ENCODE results near the gene GLP1R. TPM values are rescaled to one million over a fixed set of nuclear protein-coding genes. Genes with fewer than 3 reads are reported as not detected.

GLP1R gene
- total and polyA plus RNA-seq, 2 of the 4 experiments (the other 2 are of a cell fraction): not detected

GRCh38 chr6:39020136-39020535 is 28.4 kb upstream of the GLP1R start:
- H3K27me3 ChIP-seq (ENCODE audit: control insufficient read depth, insufficient read depth, low read length): no peaks in the 10 kb centered on the region
- ATAC-seq (ENCODE audit: low read depth) (no peak), DNase-seq (no peak)
- TF ChIP-seq MXI1 (IDR thresholded peaks at IDR 0.05; ENCODE audit: borderline replicate concordance, low read depth, low read length) (no peak), ELK1 (IDR thresholded peaks at IDR 0.05; ENCODE audit: borderline replicate concordance, low read depth, low read length) (no peak), POLR2A (IDR thresholded peaks at IDR 0.05; ENCODE audit: low read depth, low read length) (no peak), CHD1 (IDR thresholded peaks at IDR 0.05; ENCODE audit: low read depth, low read length) (no peak), CEBPB (IDR thresholded peaks at IDR 0.05; ENCODE audit: low read depth, low read length) (no peak), NFE2L2 (IDR thresholded peaks at IDR 0.05; ENCODE audit: low read depth, low read length) (no peak), RAD21 (IDR thresholded peaks at IDR 0.05; ENCODE audit: low read length) (no peak), USF2 (IDR thresholded peaks at IDR 0.05; ENCODE audit: low read depth, low read length) (no peak), SMC3 (IDR thresholded peaks at IDR 0.05; ENCODE audit: low read depth, low read length) (no peak), RFX5 (IDR thresholded peaks at IDR 0.05; ENCODE audit: low read depth, low read length) (no peak), MAZ (IDR thresholded peaks at IDR 0.05; ENCODE audit: borderline replicate concordance, low read depth, low read length) (no peak), BHLHE40 (IDR thresholded peaks at IDR 0.05; ENCODE audit: low read depth, low read length) (no peak), MAFK (IDR thresholded peaks at IDR 0.05; ENCODE audit: low read depth, low read length) (no peak), RCOR1 (IDR thresholded peaks at IDR 0.05; ENCODE audit: insufficient replicate concordance, low read length) (no peak), CTCF (conservative IDR thresholded peaks at IDR 0.05; ENCODE audit: low read depth, low read length) (no peak), FOS (IDR thresholded peaks at IDR 0.05; ENCODE audit: low read depth, low read length) (no peak)
- H2BK5ac ChIP-seq (ENCODE audit: low read depth, low read length, poor library complexity, severe bottlenecking): no peak overlapping the region
- H2BK15ac ChIP-seq (ENCODE audit: low read depth, low read length): no peak overlapping the region
- H3K18ac ChIP-seq (ENCODE audit: low read depth, low read length): no peak overlapping the region
- H3K9me3 ChIP-seq (ENCODE audit: control insufficient read depth, insufficient read depth, low read length): no peaks in the 10 kb centered on the region
- H2AFZ ChIP-seq (replicated peaks; ENCODE audit: low read length, poor library complexity): no peak overlapping the region
- H4K20me1 ChIP-seq (ENCODE audit: insufficient read depth, low read length): no peaks in the 10 kb centered on the region
- no peak overlapping the region for H2BK120ac ChIP-seq (ENCODE audit: low read depth, low read length)
- in situ Hi-C loops (cut with MboI; ENCODE audit: low sequenced_read_pairs): no loop called here
- H3K4me3 ChIP-seq (ENCODE audit: insufficient read depth, low read depth, low read length): no peak overlapping the region
- WGBS, 2 experiments (ENCODE audit: extremely low coverage in 2 of 2, insufficient read length in 1 of 2): no CpG with 5 or more reads among the region's 2 CpGs
- no peak overlapping the region for H2AK9ac ChIP-seq (replicated peaks; ENCODE audit: low read depth, low read length, poor library complexity)
- ChIA-PET POLR2A (ENCODE audit: unreplicated experiment) (no interaction called here), CTCF (interaction anchor here (1.6 kb wide), 1 partner anchor 10 kb away, joined by 4 read pairs; no protein-coding TSS in a partner anchor)
- no peak overlapping the region for H3K23ac ChIP-seq (ENCODE audit: low read depth, low read length)
- no peak overlapping the region for H2BK20ac ChIP-seq (ENCODE audit: low read depth, low read length)
- no peaks in the 10 kb centered on the region for H3K4me1 ChIP-seq (ENCODE audit: control insufficient read depth, insufficient read depth, low read length)
- dilution Hi-C loops (cut with HindIII; ENCODE audit: low sequenced_read_pairs, unreplicated experiment): no loop called here
- H3K79me1 ChIP-seq (ENCODE audit: low read depth in 1 of 2, low read length in 2 of 2): no peaks in the 10 kb centered on the region
- no TSS peak for BruUV-seq (replicated peaks)
- no peak overlapping the region for H3K4ac ChIP-seq (ENCODE audit: low read depth, low read length)
- intact Hi-C loops (cut with micrococcal nuclease): no loop called here
- no peak overlapping the region for H3K4me2 ChIP-seq (ENCODE audit: low read depth, low read length)
- H3K9me1 ChIP-seq (ENCODE audit: insufficient read depth, low read length): no peaks in the 10 kb centered on the region
- no peak overlapping the region for H3K27ac ChIP-seq (ENCODE audit: insufficient read depth, low read length)
- no peak overlapping the region for H2AK5ac ChIP-seq (ENCODE audit: low read depth, low read length)
- no peak overlapping the region for H4K5ac ChIP-seq (ENCODE audit: low read depth, low read length)
- no peak overlapping the region for H4K8ac ChIP-seq (ENCODE audit: low read depth in 2 of 2, low read length in 2 of 2)
- no peak overlapping the region for H3K9ac ChIP-seq (ENCODE audit: low read depth, low read length)
- H4K91ac ChIP-seq (ENCODE audit: insufficient read depth, low read depth, low read length): no peak overlapping the region
- H3K14ac ChIP-seq (replicated peaks; ENCODE audit: low read depth, low read length): no peak overlapping the region
- no peak overlapping the region for H3K56ac ChIP-seq (ENCODE audit: extremely low read depth, insufficient read depth, low read length)
- H3K36me3 ChIP-seq (ENCODE audit: control insufficient read depth, insufficient read depth, low read length): no peaks in the 10 kb centered on the region
